Ishikawa (cell line): Measurements from ENCODE around the gene COPS2.

Experiments
- EP300 ChIP-seq: IDR thresholded peaks from 2 replicates; pipeline ENCODE4 v1.6.1; 2012; ENCODE audit warnings: borderline replicate concordance
- FOXM1 ChIP-seq: IDR thresholded peaks from 2 replicates; pipeline ENCODE4 v1.6.1; 2012; ENCODE audit warnings: low read depth, borderline replicate concordance
- MAX ChIP-seq: IDR thresholded peaks from 2 replicates; pipeline ENCODE4 v1.6.1; 2012
- NFIC ChIP-seq: IDR thresholded peaks from 2 replicates; pipeline ENCODE4 v1.6.1; 2012
- RAD21 ChIP-seq: IDR thresholded peaks from 2 replicates; pipeline ENCODE4 v1.6.1; 2012; ENCODE audit warnings: low read depth
- TAF1 ChIP-seq: IDR thresholded peaks from 2 replicates; pipeline ENCODE4 v1.6.1; 2012; ENCODE audit warnings: low read depth, mild to moderate bottlenecking
- TCF12 ChIP-seq: IDR thresholded peaks from 2 replicates; pipeline ENCODE4 v1.6.1; 2012; ENCODE audit warnings: low read depth
- YY1 ChIP-seq: IDR thresholded peaks from 2 replicates; pipeline ENCODE4 v1.6.1; 2012; ENCODE audit warnings: low read depth
- ZBTB7A ChIP-seq: IDR thresholded peaks from 2 replicates; pipeline ENCODE4 v1.6.1; 2012; ENCODE audit warnings: low read depth

- no peak for TF ChIP-seq EP300
- TF ChIP-seq TAF1: no peak
- no peak for TF ChIP-seq FOXM1
- TF ChIP-seq NFIC: no peak
- no peak for TF ChIP-seq ZBTB7A
- no peak for TF ChIP-seq YY1
- no peak for TF ChIP-seq TCF12
- TF ChIP-seq MAX: no peak
- no peak for TF ChIP-seq RAD21
Observed at GRCh38 chr15:49121901-49122300, 33.5 kb downstream of the COPS2 start.
